H9 (cell line): ENCODE measurements around the gene PLXNA1. TPM values are rescaled to one million over a fixed set of nuclear protein-coding genes. Genes with fewer than 3 reads are reported as not detected.

Experiments used
- DNase-seq: peaks from one replicate; pipeline ENCODE4 v3.0.0-alpha.2; 2017
- H2AFZ ChIP-seq: one replicate; pipeline ENCODE4 v1.6.1; 2013; ENCODE audit warnings: mild to moderate bottlenecking, low read length, control low read depth, moderate library complexity
- H2AK5ac ChIP-seq: 2 replicates; pipeline ENCODE4 v1.6.1; 2013; ENCODE audit warnings: low read length, control low read depth, mixed read lengths; ENCODE audit not compliant: insufficient read length
- H2BK120ac ChIP-seq: one replicate; pipeline ENCODE4 v1.6.1; 2013; ENCODE audit warnings: low read depth, mild to moderate bottlenecking, low read length, control low read depth, inconsistent platforms; ENCODE audit not compliant: poor library complexity, severe bottlenecking
- H2BK12ac ChIP-seq: 2 replicates; pipeline ENCODE4 v1.6.1; 2013; ENCODE audit warnings: low read length, control low read depth, mixed read lengths, low read depth; ENCODE audit not compliant: insufficient read length
- H2BK15ac ChIP-seq: 2 replicates; pipeline ENCODE4 v1.6.1; 2013; ENCODE audit warnings: low read depth, low read length, control low read depth
- H2BK20ac ChIP-seq: one replicate; pipeline ENCODE4 v1.6.1; 2013; ENCODE audit warnings: low read depth, mild to moderate bottlenecking, low read length, control low read depth, inconsistent platforms; ENCODE audit not compliant: poor library complexity, severe bottlenecking
- H2BK5ac ChIP-seq: 2 replicates; pipeline ENCODE4 v1.6.1; 2013; ENCODE audit warnings: low read length, control low read depth, mixed read lengths; ENCODE audit not compliant: insufficient read length
- H3K14ac ChIP-seq: 2 replicates; pipeline ENCODE4 v1.6.1; 2013; ENCODE audit warnings: low read length, control low read depth; ENCODE audit not compliant: insufficient read depth
- H3K18ac ChIP-seq: 2 replicates; pipeline ENCODE4 v1.6.1; 2013; ENCODE audit warnings: low read depth, mild to moderate bottlenecking, mixed read lengths, low read length, control low read depth; ENCODE audit not compliant: insufficient read length
- H3K23ac ChIP-seq: 2 replicates; pipeline ENCODE4 v1.6.1; 2013; ENCODE audit warnings: low read length, control low read depth, mixed read lengths, low read depth; ENCODE audit not compliant: insufficient read length
- H3K23me2 ChIP-seq: 2 replicates; pipeline ENCODE4 v1.6.1; 2013; ENCODE audit warnings: low read depth, mild to moderate bottlenecking, mixed read lengths, low read length, control low read depth; ENCODE audit not compliant: insufficient read length, poor library complexity, severe bottlenecking
- H3K27ac ChIP-seq: 2 replicates; pipeline ENCODE4 v1.5.1; 2013; ENCODE audit warnings: low read length, control low read depth, mixed read lengths, low read depth; ENCODE audit not compliant: insufficient read length
- H3K27me3 ChIP-seq: 2 replicates; pipeline ENCODE4 v1.6.1; 2013; ENCODE audit warnings: low read length, control low read depth, inconsistent platforms; ENCODE audit not compliant: insufficient read depth
- H3K4ac ChIP-seq: 2 replicates; pipeline ENCODE4 v1.6.1; 2013; ENCODE audit warnings: low read depth, mild to moderate bottlenecking, control low read depth, inconsistent platforms, low read length, moderate library complexity
- H3K4me1 ChIP-seq: 2 replicates; pipeline ENCODE4 v1.6.1; 2013; ENCODE audit warnings: low read length, control low read depth, inconsistent platforms; ENCODE audit not compliant: insufficient read depth
- H3K4me2 ChIP-seq: 2 replicates; pipeline ENCODE4 v1.6.1; 2013; ENCODE audit warnings: low read length, control low read depth, mixed read lengths; ENCODE audit not compliant: insufficient read length, insufficient read depth
- H3K56ac ChIP-seq: 2 replicates; pipeline ENCODE4 v1.6.1; 2013; ENCODE audit warnings: low read depth, mild to moderate bottlenecking, mixed read lengths, low read length, control low read depth; ENCODE audit not compliant: insufficient read length
- H3K79me1 ChIP-seq: 2 replicates; pipeline ENCODE4 v1.6.1; 2013; ENCODE audit warnings: low read depth, mild to moderate bottlenecking, moderate library complexity, low read length, control low read depth, inconsistent platforms; ENCODE audit not compliant: insufficient read depth, poor library complexity, severe bottlenecking
- H3K79me2 ChIP-seq: 2 replicates; pipeline ENCODE4 v1.6.1; 2013; ENCODE audit warnings: low read length, control low read depth, inconsistent platforms; ENCODE audit not compliant: insufficient read depth
- H3K9ac ChIP-seq: 2 replicates; pipeline ENCODE4 v1.6.1; 2013; ENCODE audit warnings: low read length, control low read depth, mixed read lengths; ENCODE audit not compliant: insufficient read length; ENCODE audit errors: extremely low read depth
- H3K9me3 ChIP-seq: one replicate; pipeline ENCODE4 v1.6.1; 2013; ENCODE audit warnings: low read depth, low read length, inconsistent platforms; ENCODE audit not compliant: control insufficient read depth
- H3T11ph ChIP-seq: one replicate; pipeline ENCODE4 v1.6.1; 2013; ENCODE audit warnings: mild to moderate bottlenecking, low read length, control low read depth, inconsistent platforms
- H4K20me1 ChIP-seq: one replicate; pipeline ENCODE4 v1.6.1; 2013; ENCODE audit not compliant: control insufficient read depth, insufficient read length, insufficient read depth
- H4K5ac ChIP-seq: 2 replicates; pipeline ENCODE4 v1.6.1; 2013; ENCODE audit warnings: low read depth, mild to moderate bottlenecking, mixed read lengths, low read length, control low read depth; ENCODE audit not compliant: insufficient read length
- H4K8ac ChIP-seq: replicated peaks from 2 replicates; pipeline ENCODE4 v1.6.1; 2013; ENCODE audit warnings: low read length, control low read depth, mixed read lengths, low read depth; ENCODE audit not compliant: insufficient read length
- H4K91ac ChIP-seq: 2 replicates; pipeline ENCODE4 v1.6.1; 2013; ENCODE audit warnings: low read depth, mild to moderate bottlenecking, moderate library complexity, mixed read lengths, low read length, control low read depth; ENCODE audit not compliant: insufficient read length
- H3K27ac Mint-ChIP-seq, 3 experiments: 2 replicates in 2 of 3; 3 replicates in 1 of 3; pipeline ENCODE4 v1.8.0; 2020 to 2021; ENCODE audit warnings: mixed read lengths in 3 of 3, mild to moderate bottlenecking in 1 of 3, moderate library complexity in 1 of 3
- H3K27me3 Mint-ChIP-seq: 2 replicates; pipeline ENCODE4 v1.8.0; 2021; ENCODE audit warnings: low read depth, mild to moderate bottlenecking, moderate library complexity, mixed read lengths
- H3K36me3 Mint-ChIP-seq, 3 experiments: 2 replicates in 2 of 3; 3 replicates in 1 of 3; pipeline ENCODE4 v1.8.0; 2020 to 2021; ENCODE audit warnings: low read depth in 3 of 3, mixed read lengths in 3 of 3; ENCODE audit not compliant: insufficient read depth in 1 of 3
- H3K4me1 Mint-ChIP-seq, 2 experiments: 2 replicates each; pipeline ENCODE4 v1.8.0; 2020; ENCODE audit warnings: mixed read lengths in 2 of 2
- H3K4me3 Mint-ChIP-seq, 2 experiments: 2 replicates in 1 of 2; 3 replicates in 1 of 2; pipeline ENCODE4 v1.8.0; 2020 to 2021; ENCODE audit warnings: mild to moderate bottlenecking in 2 of 2, mixed read lengths in 2 of 2, moderate library complexity in 1 of 2
- H3K9me3 Mint-ChIP-seq, 2 experiments: 2 replicates in 1 of 2; 3 replicates in 1 of 2; pipeline ENCODE4 v1.8.0; 2020; ENCODE audit warnings: mild to moderate bottlenecking in 2 of 2, mixed read lengths in 2 of 2, moderate library complexity in 1 of 2
- WGBS: extraction: QIAGEN DNeasy Blood & Tissue Kit; methylation state at CpG from one replicate; pipeline ENCODE4 v1.1.7; 2013; ENCODE audit warnings: missing lambda C conversion rate, low lambda C conversion rate, mixed read lengths; ENCODE audit not compliant: insufficient read length; ENCODE audit errors: extremely low coverage; 5-methylcytosine and 5-hydroxymethylcytosine counted together
- total RNA-seq: library from RNA; stranded (reverse); gene quantifications from 2 replicates; pipeline ENCODE4 v1.2.1, GENCODE V29; 2021
- TF ChIP-seq, protein P1 (sequence below): fragments of 200-600 bp; sonication (generic); conservative IDR thresholded peaks from 3 replicates; pipeline ENCODE4 v1.8.0; 2021; ENCODE audit warnings: antibody characterized with exemption, mild to moderate bottlenecking

PLXNA1 gene
- total RNA-seq, 1 experiment from 2014 or later: 42.1 TPM

DNA sequence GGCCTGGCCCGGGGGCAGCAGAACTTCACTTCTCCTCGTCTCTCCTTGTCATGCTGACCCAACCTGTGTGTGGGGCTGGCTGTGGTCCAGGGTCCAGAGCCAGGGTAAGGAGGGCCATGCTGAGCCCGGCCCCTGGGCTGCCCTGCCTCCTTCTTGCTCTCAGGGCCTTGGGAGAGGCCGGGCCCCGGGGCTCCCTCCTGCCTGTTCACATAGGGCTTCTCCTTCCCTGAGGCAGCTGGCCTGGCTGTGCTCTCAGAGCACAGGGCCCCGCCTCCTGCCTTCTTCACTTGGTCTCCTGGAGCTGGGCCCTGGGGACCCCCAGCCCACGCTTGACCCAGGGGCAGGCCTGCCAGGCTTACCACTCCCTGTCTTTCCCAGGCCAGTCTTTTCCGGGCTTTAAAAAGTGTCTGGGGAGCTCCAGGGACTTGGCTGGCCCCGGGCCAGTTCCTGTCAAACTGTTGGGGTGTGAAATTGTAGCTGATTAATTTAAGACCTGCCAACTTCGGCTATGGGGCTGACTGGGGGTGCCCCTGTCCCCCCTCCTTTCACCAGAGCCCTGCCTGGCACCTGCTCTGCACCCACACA is 11.8 kb downstream of the PLXNA1 start:
- H4K8ac ChIP-seq: no peak overlapping the region
- H4K20me1 ChIP-seq: no peaks in the 10 kb centered on the region
- no CpG with 5 or more reads among the region's 10 CpGs for WGBS
- no peak overlapping the region for H3K23ac ChIP-seq
- no peak overlapping the region for H4K91ac ChIP-seq
- H3K4me2 ChIP-seq: no peak overlapping the region
- H2BK15ac ChIP-seq: no peak overlapping the region
- H3K27ac ChIP-seq: no peak overlapping the region
- H2AK5ac ChIP-seq: no peak overlapping the region
- no peak overlapping the region for H2BK20ac ChIP-seq
- H3K79me2 ChIP-seq: no peaks in the 10 kb centered on the region; the same call in 1 of the 2 replicates
- no peaks in the 10 kb centered on the region for H3K23me2 ChIP-seq
- H2BK12ac ChIP-seq: no peak overlapping the region
- H3K4me1 ChIP-seq: peaks cover 2% of the 10 kb centered on the region; the same call in 1 of the 2 replicates
- no peak overlapping the region for H3K18ac ChIP-seq
- Mint-ChIP-seq H3K4me1 (peaks cover 2 to 12% of the 10 kb centered on the region in 2 experiments; a peak in 3 of 4 replicates), H3K9me3 (no peaks in the 10 kb centered on the region), H3K4me3 (no peak overlapping the region), H3K27me3 (no peaks in the 10 kb centered on the region), H3K36me3 (peaks cover 0 to 19% (median 15%) of the 10 kb centered on the region in 3 experiments; a peak in 4 of 7 replicates), H3K27ac (peak overlapping the region in 1 of 3 experiments; percentile 15; a peak in 1 of 7 replicates)
- H3K79me1 ChIP-seq: no peaks in the 10 kb centered on the region
- DNase-seq: no peak
- H3K27me3 ChIP-seq: no peaks in the 10 kb centered on the region
- no peak overlapping the region for H3K4ac ChIP-seq
- TF ChIP-seq, protein P1, sequence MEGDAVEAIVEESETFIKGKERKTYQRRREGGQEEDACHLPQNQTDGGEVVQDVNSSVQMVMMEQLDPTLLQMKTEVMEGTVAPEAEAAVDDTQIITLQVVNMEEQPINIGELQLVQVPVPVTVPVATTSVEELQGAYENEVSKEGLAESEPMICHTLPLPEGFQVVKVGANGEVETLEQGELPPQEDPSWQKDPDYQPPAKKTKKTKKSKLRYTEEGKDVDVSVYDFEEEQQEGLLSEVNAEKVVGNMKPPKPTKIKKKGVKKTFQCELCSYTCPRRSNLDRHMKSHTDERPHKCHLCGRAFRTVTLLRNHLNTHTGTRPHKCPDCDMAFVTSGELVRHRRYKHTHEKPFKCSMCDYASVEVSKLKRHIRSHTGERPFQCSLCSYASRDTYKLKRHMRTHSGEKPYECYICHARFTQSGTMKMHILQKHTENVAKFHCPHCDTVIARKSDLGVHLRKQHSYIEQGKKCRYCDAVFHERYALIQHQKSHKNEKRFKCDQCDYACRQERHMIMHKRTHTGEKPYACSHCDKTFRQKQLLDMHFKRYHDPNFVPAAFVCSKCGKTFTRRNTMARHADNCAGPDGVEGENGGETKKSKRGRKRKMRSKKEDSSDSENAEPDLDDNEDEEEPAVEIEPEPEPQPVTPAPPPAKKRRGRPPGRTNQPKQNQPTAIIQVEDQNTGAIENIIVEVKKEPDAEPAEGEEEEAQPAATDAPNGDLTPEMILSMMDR: no peak
- no peak overlapping the region; the same call in 1 of the 2 replicates for H3K14ac ChIP-seq
- no peak overlapping the region for H3T11ph ChIP-seq
- H2AFZ ChIP-seq: no peak overlapping the region
- no peaks in the 10 kb centered on the region for H3K9me3 ChIP-seq
- no peak overlapping the region for H2BK5ac ChIP-seq
- no peak overlapping the region for H3K56ac ChIP-seq
- H3K9ac ChIP-seq: no peak overlapping the region
- H2BK120ac ChIP-seq: no peak overlapping the region
- no peak overlapping the region for H4K5ac ChIP-seq
